Measurements from ENCODE around the gene CEP112. TPM values are rescaled to one million over a fixed set of nuclear protein-coding genes. Genes with fewer than 3 reads are reported as not detected.

The CEP112 gene
- total RNA-seq, 1 donor from 2014 or later: 9.7 TPM

- H3K9me3 Mint-ChIP-seq: peaks cover 3% of the 10 kb centered on the region
- H3K9ac ChIP-seq: no peak overlapping the region
Measured at GRCh38 chr17:65696739-65697394, 495.1 kb downstream of the CEP112 start.

GRCh38 chr17:65694601-65695000 lies 497.3 kb downstream of the CEP112 start:
- Mint-ChIP-seq H3K9me3 (no peaks in the 10 kb centered on the region), H3K4me3 (no peak overlapping the region), H3K27ac (no peak overlapping the region), H3K4me1 (peaks cover 69% of the 10 kb centered on the region), H3K36me3 (peaks cover 3% of the 10 kb centered on the region), H3K27me3 (ENCODE audit: insufficient read depth, low read depth) (peaks cover 2% of the 10 kb centered on the region)
- Histone ChIP-seq H3K4me2 (no peak overlapping the region), H3F3A (ENCODE audit: low read depth) (no peaks in the 10 kb centered on the region), H3K4me1 (peaks cover 24% of the 10 kb centered on the region), H2AFZ (replicated peaks) (no peak overlapping the region), H4K20me1 (ENCODE audit: low read depth) (no peaks in the 10 kb centered on the region), H3K9me3 (ENCODE audit: low read depth) (no peaks in the 10 kb centered on the region), H3K27me3 (no peaks in the 10 kb centered on the region), H3K27ac (no peak overlapping the region), H3K36me3 (no peaks in the 10 kb centered on the region), H3K79me2 (ENCODE audit: low read depth) (no peaks in the 10 kb centered on the region), H3K9ac (no peak overlapping the region), H3K4me3 (no peak overlapping the region)
- DNase-seq (ENCODE audit: low spot score): no peak
- TF ChIP-seq EZH2phosphoT487 (IDR thresholded peaks at IDR 0.05) (no peak), EZH2 (IDR thresholded peaks at IDR 0.05) (no peak)
- TF ChIP-seq, protein P1, sequence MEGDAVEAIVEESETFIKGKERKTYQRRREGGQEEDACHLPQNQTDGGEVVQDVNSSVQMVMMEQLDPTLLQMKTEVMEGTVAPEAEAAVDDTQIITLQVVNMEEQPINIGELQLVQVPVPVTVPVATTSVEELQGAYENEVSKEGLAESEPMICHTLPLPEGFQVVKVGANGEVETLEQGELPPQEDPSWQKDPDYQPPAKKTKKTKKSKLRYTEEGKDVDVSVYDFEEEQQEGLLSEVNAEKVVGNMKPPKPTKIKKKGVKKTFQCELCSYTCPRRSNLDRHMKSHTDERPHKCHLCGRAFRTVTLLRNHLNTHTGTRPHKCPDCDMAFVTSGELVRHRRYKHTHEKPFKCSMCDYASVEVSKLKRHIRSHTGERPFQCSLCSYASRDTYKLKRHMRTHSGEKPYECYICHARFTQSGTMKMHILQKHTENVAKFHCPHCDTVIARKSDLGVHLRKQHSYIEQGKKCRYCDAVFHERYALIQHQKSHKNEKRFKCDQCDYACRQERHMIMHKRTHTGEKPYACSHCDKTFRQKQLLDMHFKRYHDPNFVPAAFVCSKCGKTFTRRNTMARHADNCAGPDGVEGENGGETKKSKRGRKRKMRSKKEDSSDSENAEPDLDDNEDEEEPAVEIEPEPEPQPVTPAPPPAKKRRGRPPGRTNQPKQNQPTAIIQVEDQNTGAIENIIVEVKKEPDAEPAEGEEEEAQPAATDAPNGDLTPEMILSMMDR (IDR thresholded peaks at IDR 0.05): no peak

More at GRCh38 chr17:65696739-65697394, 495.1 kb downstream of the CEP112 start:
- Histone ChIP-seq H3K9me3 (ENCODE audit: low read depth) (no peaks in the 10 kb centered on the region), H3K4me3 (no peak overlapping the region), H3F3A (ENCODE audit: low read depth) (no peaks in the 10 kb centered on the region), H3K27ac (no peak overlapping the region), H3K36me3 (no peaks in the 10 kb centered on the region), H3K79me2 (ENCODE audit: low read depth) (no peaks in the 10 kb centered on the region), H4K20me1 (ENCODE audit: low read depth) (no peaks in the 10 kb centered on the region), H3K4me2 (peak overlapping the region; percentile 62), H2AFZ (replicated peaks) (no peak overlapping the region), H3K27me3 (no peaks in the 10 kb centered on the region), H3K4me1 (peaks cover 24% of the 10 kb centered on the region)
- H3K27me3 Mint-ChIP-seq (ENCODE audit: insufficient read depth, low read depth): peaks cover under 1% of the 10 kb centered on the region
- H3K36me3 Mint-ChIP-seq: peaks cover 8% of the 10 kb centered on the region
- H3K4me1 Mint-ChIP-seq: peaks cover 54% of the 10 kb centered on the region
- H3K27ac Mint-ChIP-seq: peak overlapping the region; percentile 98
- TF ChIP-seq, protein P1 (IDR thresholded peaks at IDR 0.05): no peak
- no peak for TF ChIP-seq EZH2 (IDR thresholded peaks at IDR 0.05)
- TF ChIP-seq EZH2phosphoT487 (IDR thresholded peaks at IDR 0.05): no peak
- DNase-seq (ENCODE audit: low spot score): no peak
- H3K4me3 Mint-ChIP-seq: peak overlapping the region; percentile 82

- no peak for DNase-seq (ENCODE audit: low spot score)
- H3K9me3 Mint-ChIP-seq: no peaks in the 10 kb centered on the region
- Histone ChIP-seq H3K27ac (no peak overlapping the region), H4K20me1 (ENCODE audit: low read depth) (no peaks in the 10 kb centered on the region), H3K79me2 (ENCODE audit: low read depth) (no peaks in the 10 kb centered on the region), H3K4me1 (no peaks in the 10 kb centered on the region), H3K9ac (no peak overlapping the region), H3K36me3 (no peaks in the 10 kb centered on the region), H3K9me3 (ENCODE audit: low read depth) (no peaks in the 10 kb centered on the region), H3K27me3 (no peaks in the 10 kb centered on the region), H3K4me2 (no peak overlapping the region), H2AFZ (replicated peaks) (no peak overlapping the region), H3F3A (ENCODE audit: low read depth) (no peaks in the 10 kb centered on the region), H3K4me3 (no peak overlapping the region)
- H3K4me3 Mint-ChIP-seq: no peak overlapping the region
- peaks cover 2% of the 10 kb centered on the region for H3K27me3 Mint-ChIP-seq (ENCODE audit: insufficient read depth, low read depth)
- TF ChIP-seq EZH2phosphoT487 (IDR thresholded peaks at IDR 0.05): no peak
- TF ChIP-seq EZH2 (IDR thresholded peaks at IDR 0.05): no peak
- TF ChIP-seq, protein P1 (IDR thresholded peaks at IDR 0.05): no peak
- H3K36me3 Mint-ChIP-seq: peaks cover 13% of the 10 kb centered on the region
- peaks cover 37% of the 10 kb centered on the region for H3K4me1 Mint-ChIP-seq
- H3K27ac Mint-ChIP-seq: no peak overlapping the region
Measured at GRCh38 chr17:65690626-65691310, 501.2 kb downstream of the CEP112 start.

Measured in neural progenitor cell (in vitro differentiated cells).